Kidney tubule cell (primary cell): ENCODE measurements around the gene BCAS3.
A peak's percentile ranks its signal among the peaks of the same experiment; 100 is the strongest.
"Not testable (repeated sequence)": the region's sequence is repeated elsewhere in the genome, so short reads cannot be mapped to it uniquely, and the experiment has no call there.

Experiments used
- DNase-seq: peaks from one replicate; pipeline ENCODE4 v3.0.0-alpha.2; 2018; ENCODE audit warnings: low spot score

Gene BCAS3

GRCh38 chr17:61340431-61341209, 663.0 kb downstream of the BCAS3 start:
- no peak for DNase-seq

- no peak for DNase-seq
Observed at GRCh38 chr17:61343576-61343975, 665.9 kb downstream of the BCAS3 start.

- DNase-seq, result no peak
Observed at GRCh38 chr17:61345061-61345460, 667.4 kb downstream of the BCAS3 start.

GRCh38 chr17:61345825-61346666, 668.4 kb downstream of the BCAS3 start:
- peak; percentile 32 for DNase-seq

GRCh38 chr17:61349350-61349749, 671.7 kb downstream of the BCAS3 start:
- DNase-seq, result no peak

GRCh38 chr17:61351745-61352407, 674.2 kb downstream of the BCAS3 start:
- DNase-seq, result no peak

- DNase-seq, result no peak
Observed at GRCh38 chr17:61352408-61352770, 674.7 kb downstream of the BCAS3 start.

- DNase-seq, result no peak
Observed at GRCh38 chr17:61352781-61353491, 675.3 kb downstream of the BCAS3 start.

- DNase-seq, result no peak
Observed at GRCh38 chr17:61353615-61354014, 676.0 kb downstream of the BCAS3 start.

- no peak for DNase-seq
Observed at GRCh38 chr17:61354895-61355874, 677.5 kb downstream of the BCAS3 start.

GRCh38 chr17:61357061-61357460, 679.4 kb downstream of the BCAS3 start:
- DNase-seq, result not testable (repeated sequence)

- not testable (repeated sequence) for DNase-seq
Observed at GRCh38 chr17:61359513-61359912, 681.9 kb downstream of the BCAS3 start.

- no peak for DNase-seq
Observed at GRCh38 chr17:61360318-61360943, 682.8 kb downstream of the BCAS3 start.

GRCh38 chr17:61361084-61361483, 683.4 kb downstream of the BCAS3 start:
- peak; percentile 5 for DNase-seq

- no peak for DNase-seq
Observed at GRCh38 chr17:61362396-61362795, 684.7 kb downstream of the BCAS3 start.

- DNase-seq, result no peak
Observed at GRCh38 chr17:61362852-61363600, 685.4 kb downstream of the BCAS3 start.

GRCh38 chr17:61363601-61364462, 686.2 kb downstream of the BCAS3 start:
- no peak for DNase-seq

GRCh38 chr17:61364463-61364846, 686.8 kb downstream of the BCAS3 start:
- no peak for DNase-seq
